Mammary epithelial cell (primary cell): Measurements from ENCODE around the gene ERBB4.

Experiments
- EZH2 ChIP-seq: IDR thresholded peaks from 2 replicates; pipeline ENCODE4 v1.6.1; 2012; ENCODE audit warnings: low read length, inconsistent platforms, borderline replicate concordance
- TF ChIP-seq, protein P1 (sequence below), 2 donors: IDR thresholded peaks in 1 of 2; conservative IDR thresholded peaks in 1 of 2; 2 replicates each; pipeline ENCODE4 v1.5.1; 2011 to 2012; ENCODE audit warnings: inconsistent platforms in 2 of 2, low read length in 2 of 2, mild to moderate bottlenecking in 2 of 2, control low read depth in 1 of 2, low read depth in 1 of 2; ENCODE audit not compliant: insufficient read depth in 1 of 2; ENCODE audit errors: extremely low read depth in 1 of 2

DNA sequence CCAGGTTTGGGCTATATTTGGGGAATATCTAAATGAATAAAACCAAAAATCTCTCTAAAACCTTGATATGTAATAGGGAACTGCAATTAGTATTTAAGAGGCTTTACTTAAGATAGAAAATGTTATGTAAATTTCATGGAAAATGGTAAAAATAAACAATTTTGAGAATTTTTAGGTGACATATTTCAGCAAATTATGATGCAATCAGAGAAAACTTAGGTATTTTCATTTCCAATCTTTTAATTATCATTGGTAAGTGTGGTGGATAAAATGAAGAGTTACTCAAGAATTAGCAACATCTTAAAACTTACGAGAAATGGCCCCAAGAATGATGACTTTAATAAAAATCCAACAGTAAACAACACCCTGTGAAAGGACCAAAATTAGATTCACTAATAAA lies 571.4 kb downstream of the ERBB4 start:
- TF ChIP-seq, protein P1, sequence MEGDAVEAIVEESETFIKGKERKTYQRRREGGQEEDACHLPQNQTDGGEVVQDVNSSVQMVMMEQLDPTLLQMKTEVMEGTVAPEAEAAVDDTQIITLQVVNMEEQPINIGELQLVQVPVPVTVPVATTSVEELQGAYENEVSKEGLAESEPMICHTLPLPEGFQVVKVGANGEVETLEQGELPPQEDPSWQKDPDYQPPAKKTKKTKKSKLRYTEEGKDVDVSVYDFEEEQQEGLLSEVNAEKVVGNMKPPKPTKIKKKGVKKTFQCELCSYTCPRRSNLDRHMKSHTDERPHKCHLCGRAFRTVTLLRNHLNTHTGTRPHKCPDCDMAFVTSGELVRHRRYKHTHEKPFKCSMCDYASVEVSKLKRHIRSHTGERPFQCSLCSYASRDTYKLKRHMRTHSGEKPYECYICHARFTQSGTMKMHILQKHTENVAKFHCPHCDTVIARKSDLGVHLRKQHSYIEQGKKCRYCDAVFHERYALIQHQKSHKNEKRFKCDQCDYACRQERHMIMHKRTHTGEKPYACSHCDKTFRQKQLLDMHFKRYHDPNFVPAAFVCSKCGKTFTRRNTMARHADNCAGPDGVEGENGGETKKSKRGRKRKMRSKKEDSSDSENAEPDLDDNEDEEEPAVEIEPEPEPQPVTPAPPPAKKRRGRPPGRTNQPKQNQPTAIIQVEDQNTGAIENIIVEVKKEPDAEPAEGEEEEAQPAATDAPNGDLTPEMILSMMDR (conservative IDR thresholded peaks at IDR 0.05 in 1 of 2, IDR thresholded peaks at IDR 0.05 in 1 of 2; ENCODE audit: extremely low read depth in 1 of 2, insufficient read depth in 1 of 2, low read depth in 1 of 2, low read length in 2 of 2), result no peak
- TF ChIP-seq EZH2, result no peak
